ENCODE measurements around the gene ANKRD11.
"Not testable (repeated sequence)": the region's sequence is repeated elsewhere in the genome, so short reads cannot be mapped to it uniquely, and the experiment has no call there.

Gene ANKRD11

DNA sequence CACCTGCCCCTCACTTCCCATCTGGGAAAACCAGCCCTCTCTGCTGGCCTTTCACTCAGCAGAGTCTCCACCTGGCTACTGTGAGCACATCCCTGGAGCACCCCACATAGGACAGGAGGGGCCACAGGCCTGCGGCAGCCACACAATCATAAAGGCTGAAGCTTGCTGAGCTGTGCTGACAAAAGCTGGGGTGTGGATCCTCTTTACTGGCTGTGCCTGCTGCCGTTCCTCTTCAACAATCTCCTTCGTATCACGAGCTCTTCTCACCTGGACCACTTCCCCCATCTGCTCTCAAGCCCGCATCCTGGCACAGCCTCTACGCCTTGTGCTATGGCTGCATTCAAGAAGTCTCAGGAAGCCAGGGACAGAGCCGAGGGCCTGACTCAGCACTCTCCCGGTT, 186.7 kb downstream of the ANKRD11 start:
- no peak overlapping the region for H3K4ac ChIP-seq (ENCODE audit: low read length)
- H2BK5ac ChIP-seq (ENCODE audit: low read length), result peak overlapping the region; percentile 72
- H3K4me2 ChIP-seq (ENCODE audit: insufficient read depth, low read length, poor library complexity, severe bottlenecking), result no peak overlapping the region
- H3K9ac ChIP-seq (ENCODE audit: low read depth, low read length, poor library complexity), result no peak overlapping the region
- H3K9me3 ChIP-seq (replicated peaks in 1 of 2; ENCODE audit: control insufficient read depth in 2 of 2, insufficient read depth in 1 of 2, low read depth in 1 of 2, low read length in 2 of 2), result peaks cover 0 to 4% of the 10 kb centered on the region in 2 donors
- DNase-seq (ENCODE audit: low spot score), result no peak
- H2BK12ac ChIP-seq (ENCODE audit: low read length), result no peak overlapping the region
- peaks cover 32% of the 10 kb centered on the region for H3K79me1 ChIP-seq (ENCODE audit: low read depth, low read length)
- H3K23ac ChIP-seq (ENCODE audit: low read depth, low read length, poor library complexity), result peak overlapping the region; percentile 99
- H2AFZ ChIP-seq (ENCODE audit: low read length), result no peak overlapping the region
- no peak overlapping the region for H2BK15ac ChIP-seq (ENCODE audit: low read length)
- no peak overlapping the region for H2BK120ac ChIP-seq (ENCODE audit: low read depth, low read length)
- WGBS, 2 donors (ENCODE audit: extremely low coverage in 2 of 2, insufficient read length in 2 of 2, insufficient replicate concordance in 1 of 2), result no CpG with 5 or more reads among the region's 8 CpGs
- H2AK5ac ChIP-seq (ENCODE audit: low read depth, low read length), result no peak overlapping the region
- H3K27ac ChIP-seq (replicated peaks; ENCODE audit: low read length), result no peak overlapping the region
- H3K4me1 ChIP-seq (ENCODE audit: control insufficient read depth in 2 of 2, insufficient read depth in 1 of 2, low read depth in 1 of 2, low read length in 2 of 2), result peaks cover 0 to 3% of the 10 kb centered on the region in 2 donors
- no peak overlapping the region for H3K14ac ChIP-seq (ENCODE audit: low read length)
- H3K27me3 ChIP-seq (ENCODE audit: control insufficient read depth in 3 of 3, insufficient read depth in 3 of 3, low read depth in 1 of 3, low read length in 3 of 3), result no peaks in the 10 kb centered on the region
- no peak overlapping the region for H3K18ac ChIP-seq (ENCODE audit: low read length)
- H3K36me3 ChIP-seq (replicated peaks in 1 of 2; ENCODE audit: control insufficient read depth in 2 of 2, insufficient read depth in 2 of 2, low read length in 2 of 2), result peaks cover 29 to 72% of the 10 kb centered on the region in 2 donors
- no peak overlapping the region for H3K4me3 ChIP-seq (ENCODE audit: low read length in 2 of 2)
- no peak overlapping the region for H4K91ac ChIP-seq (ENCODE audit: low read depth, low read length, poor library complexity)
- H4K8ac ChIP-seq (ENCODE audit: low read depth, low read length), result no peak overlapping the region

DNA sequence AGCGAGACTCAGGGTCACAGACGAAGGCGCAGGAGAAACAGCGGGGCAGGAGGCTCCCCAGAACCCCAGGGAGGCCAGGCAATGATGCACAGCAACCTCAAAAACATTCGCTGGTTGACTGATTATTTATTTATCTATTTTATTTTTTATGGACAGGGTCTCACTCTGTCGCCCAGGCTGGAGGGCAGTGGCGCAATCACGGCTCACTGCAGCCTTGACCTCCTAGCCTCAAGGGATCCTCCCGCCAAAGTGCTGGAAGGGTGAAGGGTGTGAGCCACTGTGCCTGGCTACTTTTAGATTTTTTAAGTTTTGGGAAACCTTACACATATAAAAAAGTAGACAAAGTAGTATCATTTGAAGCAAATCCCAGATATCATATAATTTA, 189.4 kb downstream of the ANKRD11 start:
- Histone ChIP-seq H3K4me3 (ENCODE audit: low read length in 2 of 2) (no peak overlapping the region), H3K4me1 (ENCODE audit: control insufficient read depth in 2 of 2, insufficient read depth in 1 of 2, low read depth in 1 of 2, low read length in 2 of 2) (peaks cover 16 to 23% of the 10 kb centered on the region in 2 donors), H3K18ac (ENCODE audit: low read length) (no peak overlapping the region), H3K79me1 (ENCODE audit: low read depth, low read length) (peaks cover 30% of the 10 kb centered on the region), H2AK5ac (ENCODE audit: low read depth, low read length) (no peak overlapping the region), H3K23ac (ENCODE audit: low read depth, low read length, poor library complexity) (no peak overlapping the region), H3K4ac (ENCODE audit: low read length) (no peak overlapping the region), H4K91ac (ENCODE audit: low read depth, low read length, poor library complexity) (no peak overlapping the region), H4K8ac (ENCODE audit: low read depth, low read length) (no peak overlapping the region), H2BK15ac (ENCODE audit: low read length) (no peak overlapping the region), H2AFZ (ENCODE audit: low read length) (no peak overlapping the region), H3K4me2 (ENCODE audit: insufficient read depth, low read length, poor library complexity, severe bottlenecking) (no peak overlapping the region), H2BK12ac (ENCODE audit: low read length) (no peak overlapping the region), H3K27ac (replicated peaks; ENCODE audit: low read length) (no peak overlapping the region), H3K9me3 (replicated peaks in 1 of 2; ENCODE audit: control insufficient read depth in 2 of 2, insufficient read depth in 1 of 2, low read depth in 1 of 2, low read length in 2 of 2) (peaks cover 0 to 4% of the 10 kb centered on the region in 2 donors), H2BK120ac (ENCODE audit: low read depth, low read length) (no peak overlapping the region), H3K14ac (ENCODE audit: low read length) (no peak overlapping the region), H3K27me3 (ENCODE audit: control insufficient read depth in 3 of 3, insufficient read depth in 3 of 3, low read depth in 1 of 3, low read length in 3 of 3) (no peaks in the 10 kb centered on the region), H2BK5ac (ENCODE audit: low read length) (no peak overlapping the region), H3K36me3 (replicated peaks in 1 of 2; ENCODE audit: control insufficient read depth in 2 of 2, insufficient read depth in 2 of 2, low read length in 2 of 2) (peaks cover 33 to 79% of the 10 kb centered on the region in 2 donors), H3K9ac (ENCODE audit: low read depth, low read length, poor library complexity) (no peak overlapping the region)
- no peak for DNase-seq (ENCODE audit: low spot score)
- no CpG with 5 or more reads among the region's 9 CpGs for WGBS, 2 donors (ENCODE audit: extremely low coverage in 2 of 2, insufficient read length in 2 of 2, insufficient replicate concordance in 1 of 2)

DNA sequence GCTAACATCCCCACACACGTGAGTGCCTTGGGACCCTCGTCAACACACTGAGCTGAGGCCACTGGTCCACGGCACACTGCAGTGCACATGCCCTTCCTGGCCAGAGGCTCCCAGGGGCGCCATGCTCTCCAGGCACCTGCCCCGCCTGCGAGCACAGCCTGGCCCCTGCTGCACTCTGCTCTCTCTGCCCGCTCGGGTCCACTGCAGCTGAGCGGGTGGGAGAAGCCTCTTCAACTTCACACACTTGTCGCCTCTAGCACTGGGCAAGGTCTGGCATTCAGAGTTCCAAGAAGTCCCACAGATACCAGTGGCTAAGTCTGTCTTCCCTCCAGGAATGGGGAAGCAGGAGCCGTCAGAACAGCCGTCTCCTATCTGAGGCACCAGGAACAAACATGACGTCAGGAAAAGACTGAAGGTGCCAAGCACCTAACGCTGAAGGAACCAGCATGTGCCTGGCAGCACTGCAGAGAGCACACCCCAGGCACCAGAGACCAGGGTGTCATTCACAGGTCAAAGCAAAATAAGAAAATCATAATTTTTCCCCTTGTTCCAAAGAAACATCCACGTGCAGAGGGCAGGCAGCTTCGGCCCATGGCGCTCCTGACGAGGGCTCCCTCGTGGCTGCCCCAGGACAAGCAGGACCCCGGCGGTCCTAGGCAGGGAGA, 189.9 kb downstream of the ANKRD11 start:
- H3K18ac ChIP-seq (ENCODE audit: low read length), result peak overlapping the region; percentile 57
- no peak overlapping the region for H2AFZ ChIP-seq (ENCODE audit: low read length)
- H3K9ac ChIP-seq (ENCODE audit: low read depth, low read length, poor library complexity), result peak overlapping the region; percentile 60
- H3K23ac ChIP-seq (ENCODE audit: low read depth, low read length, poor library complexity), result peak overlapping the region; percentile 65
- H3K4me3 ChIP-seq (ENCODE audit: low read length in 2 of 2), result no peak overlapping the region
- DNase-seq (ENCODE audit: low spot score), result no peak
- no peak overlapping the region for H3K4me2 ChIP-seq (ENCODE audit: insufficient read depth, low read length, poor library complexity, severe bottlenecking)
- WGBS, 2 donors (ENCODE audit: extremely low coverage in 2 of 2, insufficient read length in 2 of 2, insufficient replicate concordance in 1 of 2), result no CpG with 5 or more reads among the region's 21 CpGs
- peaks cover 18 to 23% of the 10 kb centered on the region in 2 donors for H3K4me1 ChIP-seq (ENCODE audit: control insufficient read depth in 2 of 2, insufficient read depth in 1 of 2, low read depth in 1 of 2, low read length in 2 of 2)
- H3K9me3 ChIP-seq (replicated peaks in 1 of 2; ENCODE audit: control insufficient read depth in 2 of 2, insufficient read depth in 1 of 2, low read depth in 1 of 2, low read length in 2 of 2), result peaks cover 0 to 4% of the 10 kb centered on the region in 2 donors
- H2AK5ac ChIP-seq (ENCODE audit: low read depth, low read length), result no peak overlapping the region
- H3K79me1 ChIP-seq (ENCODE audit: low read depth, low read length), result peaks cover 32% of the 10 kb centered on the region
- H3K36me3 ChIP-seq (replicated peaks in 1 of 2; ENCODE audit: control insufficient read depth in 2 of 2, insufficient read depth in 2 of 2, low read length in 2 of 2), result peaks cover 35 to 80% of the 10 kb centered on the region in 2 donors
- H3K4ac ChIP-seq (ENCODE audit: low read length), result no peak overlapping the region
- no peak overlapping the region for H4K91ac ChIP-seq (ENCODE audit: low read depth, low read length, poor library complexity)
- no peak overlapping the region for H2BK5ac ChIP-seq (ENCODE audit: low read length)
- H2BK120ac ChIP-seq (ENCODE audit: low read depth, low read length), result no peak overlapping the region
- H4K8ac ChIP-seq (ENCODE audit: low read depth, low read length), result no peak overlapping the region
- no peak overlapping the region for H3K14ac ChIP-seq (ENCODE audit: low read length)
- H3K27me3 ChIP-seq (ENCODE audit: control insufficient read depth in 3 of 3, insufficient read depth in 3 of 3, low read depth in 1 of 3, low read length in 3 of 3), result no peaks in the 10 kb centered on the region
- no peak overlapping the region for H3K27ac ChIP-seq (replicated peaks; ENCODE audit: low read length)
- H2BK12ac ChIP-seq (ENCODE audit: low read length), result no peak overlapping the region
- H2BK15ac ChIP-seq (ENCODE audit: low read length), result no peak overlapping the region

DNA sequence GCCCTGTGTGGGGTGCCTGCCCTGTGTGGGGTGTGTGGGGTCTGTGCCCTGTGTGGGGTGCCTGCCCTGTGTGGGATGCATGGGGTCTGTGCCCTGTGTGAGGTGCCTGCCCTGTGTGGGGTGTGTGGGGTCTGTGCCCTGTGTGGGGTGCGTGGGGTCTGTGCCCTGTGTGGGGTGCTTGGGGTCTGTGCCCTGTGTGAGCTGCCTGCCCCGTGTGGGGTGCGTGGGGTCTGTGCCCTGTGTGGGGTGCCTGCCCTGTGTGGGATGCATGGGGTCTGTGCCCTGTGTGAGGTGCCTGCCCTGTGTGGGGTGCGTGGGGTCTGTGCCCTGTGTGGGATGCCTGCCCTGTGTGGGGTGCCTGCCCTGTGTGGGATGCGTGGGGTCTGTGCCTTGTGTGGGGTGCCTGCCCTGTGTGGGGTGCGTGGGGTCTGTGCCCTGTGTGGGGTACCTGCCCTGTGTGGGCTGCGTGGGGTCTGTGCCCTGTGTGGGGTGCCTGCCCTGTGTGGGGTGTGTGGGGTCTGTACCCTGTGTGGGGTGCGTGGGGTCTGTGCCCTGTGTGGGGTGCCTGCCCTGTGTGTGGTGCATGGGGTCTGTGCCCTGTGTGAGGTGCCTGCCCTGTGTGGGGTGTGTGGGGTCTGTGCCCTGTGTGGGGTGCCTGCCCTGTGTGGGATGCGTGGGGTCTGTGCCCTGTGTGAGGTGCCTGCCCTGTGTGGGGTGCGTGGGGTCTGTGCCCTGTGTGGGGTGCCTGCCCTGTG, 190.8 kb downstream of the ANKRD11 start:
- H2BK120ac ChIP-seq (ENCODE audit: low read depth, low read length); H3K14ac ChIP-seq (ENCODE audit: low read length); H3K4ac ChIP-seq (ENCODE audit: low read length); H2BK12ac ChIP-seq (ENCODE audit: low read length); H2AK5ac ChIP-seq (ENCODE audit: low read depth, low read length); DNase-seq (ENCODE audit: low spot score); H2BK5ac ChIP-seq (ENCODE audit: low read length); H4K91ac ChIP-seq (ENCODE audit: low read depth, low read length, poor library complexity); H3K27ac ChIP-seq (replicated peaks; ENCODE audit: low read length); H3K4me2 ChIP-seq (ENCODE audit: insufficient read depth, low read length, poor library complexity, severe bottlenecking); H2BK15ac ChIP-seq (ENCODE audit: low read length); H3K4me3 ChIP-seq (ENCODE audit: low read length in 2 of 2); H3K18ac ChIP-seq (ENCODE audit: low read length); H3K9me3 ChIP-seq (replicated peaks in 1 of 2; ENCODE audit: control insufficient read depth in 2 of 2, insufficient read depth in 1 of 2, low read depth in 1 of 2, low read length in 2 of 2); H2AFZ ChIP-seq (ENCODE audit: low read length); H4K8ac ChIP-seq (ENCODE audit: low read depth, low read length); H3K27me3 ChIP-seq (ENCODE audit: control insufficient read depth in 3 of 3, insufficient read depth in 3 of 3, low read depth in 1 of 3, low read length in 3 of 3): not testable (repeated sequence)
- Histone ChIP-seq H3K79me1 (ENCODE audit: low read depth, low read length) (peaks cover 37% of the 10 kb centered on the region), H3K36me3 (replicated peaks in 1 of 2; ENCODE audit: control insufficient read depth in 2 of 2, insufficient read depth in 2 of 2, low read length in 2 of 2) (peaks cover 33 to 79% of the 10 kb centered on the region in 2 donors), H3K9ac (ENCODE audit: low read depth, low read length, poor library complexity) (peak overlapping the region; percentile 21), H3K4me1 (ENCODE audit: control insufficient read depth in 2 of 2, insufficient read depth in 1 of 2, low read depth in 1 of 2, low read length in 2 of 2) (peaks cover 24 to 26% of the 10 kb centered on the region in 2 donors), H3K23ac (ENCODE audit: low read depth, low read length, poor library complexity) (peak overlapping the region; percentile 93)
- WGBS, 2 donors (ENCODE audit: extremely low coverage in 2 of 2, insufficient read length in 2 of 2, insufficient replicate concordance in 1 of 2), result no CpG with 5 or more reads among the region's 10 CpGs
